ENCODE results near the gene NAMPT. TPM values are rescaled to one million over a fixed set of nuclear protein-coding genes. Genes with fewer than 3 reads are reported as not detected.

Gene NAMPT
- total RNA-seq, 6 experiments from 2014 or later: 36.4 to 52.1 (median 44.6) TPM

- Mint-ChIP-seq H3K27me3 (ENCODE audit: insufficient read depth) (peaks cover 22% of the 10 kb centered on the region), H3K27ac (no peak overlapping the region), H3K9me3 (no peaks in the 10 kb centered on the region), H3K36me3 (ENCODE audit: low read depth) (no peaks in the 10 kb centered on the region), H3K4me3 (no peak overlapping the region), H3K4me1 (ENCODE audit: low read depth) (peaks cover 32% of the 10 kb centered on the region)
- TF ChIP-seq CTCF (IDR thresholded peaks at IDR 0.05): 0 out of 2 replicates have a peak, but pooled peaks have one; percentile 2
- no peak for DNase-seq
These were observed 32.2 kb upstream of the NAMPT start for GRCh38 chr7:106316947-106317346.

DNA sequence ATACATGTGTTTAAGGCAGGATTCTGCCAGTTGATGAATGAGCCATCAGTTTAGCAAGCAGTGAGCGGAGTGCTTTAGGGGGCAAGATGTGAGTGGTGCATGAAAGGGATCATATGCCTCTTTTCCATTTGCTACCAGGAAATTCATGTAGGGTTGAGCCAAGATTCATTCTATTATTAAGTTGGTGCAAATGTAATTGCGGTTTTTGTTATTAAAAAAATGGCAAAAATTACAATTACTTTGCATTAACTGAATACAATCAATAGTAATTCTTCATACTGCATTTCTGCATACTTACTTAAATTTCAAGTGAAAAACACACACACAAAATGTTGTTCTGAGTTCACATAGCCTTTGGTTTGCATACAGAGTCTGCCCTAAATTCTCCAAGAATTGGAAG lies 30.1 kb upstream of the NAMPT start:
- no peaks in the 10 kb centered on the region for H3K9me3 Mint-ChIP-seq
- no peak for TF ChIP-seq CTCF (IDR thresholded peaks at IDR 0.05)
- H3K4me1 Mint-ChIP-seq (ENCODE audit: low read depth): peaks cover 32% of the 10 kb centered on the region
- H3K27ac Mint-ChIP-seq: no peak overlapping the region
- DNase-seq: no peak
- H3K4me3 Mint-ChIP-seq: no peak overlapping the region
- H3K27me3 Mint-ChIP-seq (ENCODE audit: insufficient read depth): peaks cover 12% of the 10 kb centered on the region
- H3K36me3 Mint-ChIP-seq (ENCODE audit: low read depth): no peaks in the 10 kb centered on the region

DNA sequence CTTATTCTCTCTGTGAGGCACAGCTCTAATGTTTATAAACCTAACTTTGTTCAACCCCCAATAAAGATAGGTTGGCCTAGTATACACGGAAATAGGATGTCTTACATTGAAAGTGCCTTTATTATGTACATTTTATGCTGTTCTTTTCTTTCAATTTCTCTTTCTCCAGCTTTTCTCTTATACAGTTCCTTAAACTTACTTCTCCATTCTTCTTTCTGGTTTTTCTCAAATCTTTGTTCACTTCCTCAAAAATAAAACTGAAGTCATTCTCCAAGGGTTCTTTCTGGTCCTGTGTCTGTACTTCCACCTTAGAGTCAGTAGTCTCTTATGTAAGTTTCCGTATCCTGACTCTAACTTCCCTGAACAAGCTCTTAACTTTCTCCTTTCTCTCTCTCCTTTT lies 29.2 kb upstream of the NAMPT start:
- H3K27ac Mint-ChIP-seq: no peak overlapping the region; the same call in 1 of the 2 replicates
- H3K4me1 Mint-ChIP-seq (ENCODE audit: low read depth): peaks cover 32% of the 10 kb centered on the region
- TF ChIP-seq CTCF (IDR thresholded peaks at IDR 0.05): no peak
- H3K36me3 Mint-ChIP-seq (ENCODE audit: low read depth): no peaks in the 10 kb centered on the region
- H3K9me3 Mint-ChIP-seq: no peaks in the 10 kb centered on the region
- DNase-seq: no peak
- H3K4me3 Mint-ChIP-seq: peak overlapping the region; percentile 70; the same call in 1 of the 2 replicates
- peaks cover 12% of the 10 kb centered on the region for H3K27me3 Mint-ChIP-seq (ENCODE audit: insufficient read depth)

- H3K27ac Mint-ChIP-seq: peak overlapping the region; percentile 65
These were observed 28.7 kb upstream of the NAMPT start for GRCh38 chr7:106313456-106313901.

GRCh38 chr7:106312906-106313305 lies 28.1 kb upstream of the NAMPT start:
- Mint-ChIP-seq H3K4me1 (ENCODE audit: low read depth) (peaks cover 24% of the 10 kb centered on the region), H3K4me3 (peak overlapping the region; percentile 70), H3K9me3 (no peaks in the 10 kb centered on the region), H3K27me3 (ENCODE audit: insufficient read depth) (peaks cover 12% of the 10 kb centered on the region), H3K36me3 (ENCODE audit: low read depth) (no peaks in the 10 kb centered on the region), H3K27ac (peak overlapping the region; percentile 65)
- DNase-seq: no peak
- no peak for TF ChIP-seq CTCF (IDR thresholded peaks at IDR 0.05)

More at GRCh38 chr7:106313456-106313901, 28.7 kb upstream of the NAMPT start:
- Mint-ChIP-seq H3K36me3 (ENCODE audit: low read depth) (no peaks in the 10 kb centered on the region), H3K27me3 (ENCODE audit: insufficient read depth) (peaks cover 12% of the 10 kb centered on the region), H3K9me3 (no peaks in the 10 kb centered on the region), H3K4me3 (peak overlapping the region; percentile 70), H3K4me1 (ENCODE audit: low read depth) (peaks cover 30% of the 10 kb centered on the region)
- DNase-seq: peak; percentile 45
- TF ChIP-seq CTCF (IDR thresholded peaks at IDR 0.05): no peak
